ENCODE measurements around the gene RPL31. TPM values are rescaled to one million over a fixed set of nuclear protein-coding genes. Genes with fewer than 3 reads are reported as not detected.

Gene RPL31
- total RNA-seq, 1 experiment from 2014 or later, result 1,158 TPM

DNA sequence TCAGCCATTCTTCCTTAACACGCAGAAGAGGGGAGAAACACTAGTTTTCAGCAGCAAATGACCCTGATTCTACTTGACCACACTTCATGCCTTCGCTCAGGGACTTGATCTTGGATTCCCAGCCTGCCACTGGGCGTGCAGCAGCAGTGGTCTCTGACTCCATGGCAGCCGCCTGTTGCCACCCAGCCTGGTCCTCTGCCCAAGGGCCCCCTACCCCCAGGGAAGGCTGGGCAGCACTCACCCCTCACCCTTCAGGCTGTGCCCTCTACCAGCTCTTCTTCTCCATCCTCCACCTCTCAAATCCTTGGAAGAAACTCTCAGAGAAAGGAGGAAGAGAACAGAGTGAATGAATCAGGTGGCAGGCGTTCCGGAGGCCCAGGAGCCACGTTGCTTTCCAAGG, 32.1 kb upstream of the RPL31 start:
- H3K27me3 Mint-ChIP-seq (ENCODE audit: unreplicated experiment), result no peaks in the 10 kb centered on the region
- CTCF ChIA-PET, result no interaction called here
- H3K4me3 Mint-ChIP-seq (ENCODE audit: low read depth, unreplicated experiment), result no peak overlapping the region
- no TSS peak for BruUV-seq (replicated peaks)
- no peak overlapping the region for H3K27ac Mint-ChIP-seq (ENCODE audit: unreplicated experiment)
- intact Hi-C loops (cut with micrococcal nuclease; ENCODE audit: unreplicated experiment), result no loop called here
- no peak for DNase-seq
- H3K4me1 Mint-ChIP-seq (ENCODE audit: low read depth, unreplicated experiment), result no peaks in the 10 kb centered on the region
- no peaks in the 10 kb centered on the region for H3K9me3 Mint-ChIP-seq (ENCODE audit: low read depth, unreplicated experiment)
- H3K36me3 Mint-ChIP-seq (ENCODE audit: insufficient read depth, unreplicated experiment), result peaks cover 70% of the 10 kb centered on the region
- TF ChIP-seq CTCF (IDR thresholded peaks at IDR 0.05; ENCODE audit: unreplicated experiment), result no peak

GRCh38 chr2:100971221-100971620, 30.9 kb upstream of the RPL31 start:
- no peak overlapping the region for H3K27ac Mint-ChIP-seq (ENCODE audit: unreplicated experiment)
- peaks cover 62% of the 10 kb centered on the region for H3K36me3 Mint-ChIP-seq (ENCODE audit: insufficient read depth, unreplicated experiment)
- intact Hi-C loops (cut with micrococcal nuclease; ENCODE audit: unreplicated experiment), result no loop called here
- TF ChIP-seq CTCF (IDR thresholded peaks at IDR 0.05; ENCODE audit: unreplicated experiment), result no peak
- no peaks in the 10 kb centered on the region for H3K4me1 Mint-ChIP-seq (ENCODE audit: low read depth, unreplicated experiment)
- H3K27me3 Mint-ChIP-seq (ENCODE audit: unreplicated experiment), result no peaks in the 10 kb centered on the region
- BruUV-seq (replicated peaks), result no TSS peak
- DNase-seq, result no peak
- CTCF ChIA-PET, result interaction anchor here (0.6 kb wide), 2 partner anchors 67 to 304 kb away, joined by 3 to 5 read pairs; no protein-coding TSS in a partner anchor
- no peak overlapping the region for H3K4me3 Mint-ChIP-seq (ENCODE audit: low read depth, unreplicated experiment)
- no peaks in the 10 kb centered on the region for H3K9me3 Mint-ChIP-seq (ENCODE audit: low read depth, unreplicated experiment)

DNA sequence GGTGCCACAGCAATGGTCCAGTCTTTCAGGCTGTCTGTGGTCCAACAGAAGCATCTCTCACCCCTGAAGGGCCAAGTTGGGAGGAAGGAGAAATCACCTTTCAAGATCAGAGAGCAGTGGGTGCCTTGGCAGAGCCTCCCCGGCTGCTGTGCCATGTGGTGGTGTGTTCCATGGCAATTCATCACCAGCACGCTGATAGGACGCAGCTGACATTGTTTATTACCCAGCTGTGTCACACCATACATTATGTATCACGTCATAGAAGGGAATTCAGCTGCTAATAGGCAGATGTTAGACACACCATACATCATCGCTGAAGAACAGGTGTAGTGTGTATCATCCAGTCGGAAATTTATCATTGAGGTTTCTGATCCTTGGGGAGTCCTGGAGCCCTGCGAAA, 29.6 kb upstream of the RPL31 start:
- Mint-ChIP-seq H3K27me3 (ENCODE audit: unreplicated experiment) (no peaks in the 10 kb centered on the region), H3K36me3 (ENCODE audit: insufficient read depth, unreplicated experiment) (peaks cover 62% of the 10 kb centered on the region), H3K4me3 (ENCODE audit: low read depth, unreplicated experiment) (no peak overlapping the region), H3K9me3 (ENCODE audit: low read depth, unreplicated experiment) (no peaks in the 10 kb centered on the region), H3K4me1 (ENCODE audit: low read depth, unreplicated experiment) (no peaks in the 10 kb centered on the region), H3K27ac (ENCODE audit: unreplicated experiment) (no peak overlapping the region)
- BruUV-seq (replicated peaks), result no TSS peak
- no peak for TF ChIP-seq CTCF (IDR thresholded peaks at IDR 0.05; ENCODE audit: unreplicated experiment)
- intact Hi-C loops (cut with micrococcal nuclease; ENCODE audit: unreplicated experiment), result no loop called here
- DNase-seq, result no peak
- CTCF ChIA-PET, result interaction anchor here (0.6 kb wide), 1 partner anchor 506 kb away, joined by 3 read pairs; no protein-coding TSS in a partner anchor

GRCh38 chr2:100974712-100975520, 27.2 kb upstream of the RPL31 start:
- intact Hi-C loops (cut with micrococcal nuclease; ENCODE audit: unreplicated experiment), result no loop called here
- H3K27me3 Mint-ChIP-seq (ENCODE audit: unreplicated experiment), result no peaks in the 10 kb centered on the region
- no peaks in the 10 kb centered on the region for H3K4me1 Mint-ChIP-seq (ENCODE audit: low read depth, unreplicated experiment)
- no peak overlapping the region for H3K4me3 Mint-ChIP-seq (ENCODE audit: low read depth, unreplicated experiment)
- no peak for DNase-seq
- TF ChIP-seq CTCF (IDR thresholded peaks at IDR 0.05; ENCODE audit: unreplicated experiment), result no peak
- H3K27ac Mint-ChIP-seq (ENCODE audit: unreplicated experiment), result peak overlapping the region; percentile 39
- H3K36me3 Mint-ChIP-seq (ENCODE audit: insufficient read depth, unreplicated experiment), result peaks cover 62% of the 10 kb centered on the region
- no TSS peak for BruUV-seq (replicated peaks)
- no peaks in the 10 kb centered on the region for H3K9me3 Mint-ChIP-seq (ENCODE audit: low read depth, unreplicated experiment)
- CTCF ChIA-PET, result no interaction called here

Measured in Calu3 (cell line).